Amygdala (tissue), 56 donors: ENCODE measurements around the gene LYPD5.
"Not testable (repeated sequence)": the region's sequence is repeated elsewhere in the genome, so short reads cannot be mapped to it uniquely, and the experiment has no call there.

Source experiments
- DNase-seq, 56 donors: peaks; one replicate each; lab custom pipeline; 2025; lab: John Stamatoyannopoulos, UW

Gene LYPD5

GRCh38 chr19:43806848-43807247 lies 4.6 kb upstream of the LYPD5 start:
- DNase-seq: no peak

- DNase-seq: not testable (repeated sequence)
These were observed 4.2 kb upstream of the LYPD5 start for GRCh38 chr19:43806401-43806800.

- peak in 7 of 56 donors; percentile 2 to 52 (median 27) for DNase-seq
These were observed 2.2 kb upstream of the LYPD5 start for GRCh38 chr19:43804432-43804831.

GRCh38 chr19:43799502-43800142 lies 2.6 kb downstream of the LYPD5 start:
- no peak for DNase-seq

GRCh38 chr19:43798546-43799409 lies 3.5 kb downstream of the LYPD5 start:
- DNase-seq: peak in 23 of 56 donors; percentile 7 to 61 (median 39)

GRCh38 chr19:43798026-43798545 lies 4.2 kb downstream of the LYPD5 start:
- DNase-seq: no peak

- no peak for DNase-seq
These were observed 4.7 kb downstream of the LYPD5 start for GRCh38 chr19:43797556-43797955.

GRCh38 chr19:43797118-43797517 lies 5.1 kb downstream of the LYPD5 start:
- DNase-seq: peak in 5 of 56 donors; percentile 10 to 62 (median 35)

GRCh38 chr19:43790587-43790986 lies 11.7 kb downstream of the LYPD5 start:
- DNase-seq: no peak

GRCh38 chr19:43789029-43789428 lies 13.2 kb downstream of the LYPD5 start:
- DNase-seq: no peak

- DNase-seq: no peak
These were observed 15.6 kb downstream of the LYPD5 start for GRCh38 chr19:43786665-43787064.

- DNase-seq: peak in 19 of 56 donors; percentile 4 to 44 (median 22)
These were observed 17.1 kb downstream of the LYPD5 start for GRCh38 chr19:43784981-43785808.

GRCh38 chr19:43784241-43784980 lies 17.8 kb downstream of the LYPD5 start:
- no peak for DNase-seq

GRCh38 chr19:43783636-43784035 lies 18.6 kb downstream of the LYPD5 start:
- no peak for DNase-seq

GRCh38 chr19:43782689-43783231 lies 19.5 kb downstream of the LYPD5 start:
- no peak for DNase-seq

- DNase-seq: no peak
These were observed 20.0 kb downstream of the LYPD5 start for GRCh38 chr19:43782311-43782660.

- DNase-seq: no peak
These were observed 20.5 kb downstream of the LYPD5 start for GRCh38 chr19:43781630-43782310.

GRCh38 chr19:43780706-43781525 lies 21.3 kb downstream of the LYPD5 start, which contains the start of gene KCNN4:
Gene KCNN4, minus strand, starts transcription at chr19:43780973. Its CDS starts 112 bp downstream, at chr19:43780861.
- no peak for DNase-seq
